Nucleus accumbens (tissue), 56 donors: ENCODE results near the gene NPFFR2.
"Not testable (repeated sequence)": the region's sequence is repeated elsewhere in the genome, so short reads cannot be mapped to it uniquely, and the experiment has no call there.

Experiments
- DNase-seq, 56 donors: peaks; one replicate each; lab custom pipeline; 2025; lab: John Stamatoyannopoulos, UW

Gene NPFFR2

DNA sequence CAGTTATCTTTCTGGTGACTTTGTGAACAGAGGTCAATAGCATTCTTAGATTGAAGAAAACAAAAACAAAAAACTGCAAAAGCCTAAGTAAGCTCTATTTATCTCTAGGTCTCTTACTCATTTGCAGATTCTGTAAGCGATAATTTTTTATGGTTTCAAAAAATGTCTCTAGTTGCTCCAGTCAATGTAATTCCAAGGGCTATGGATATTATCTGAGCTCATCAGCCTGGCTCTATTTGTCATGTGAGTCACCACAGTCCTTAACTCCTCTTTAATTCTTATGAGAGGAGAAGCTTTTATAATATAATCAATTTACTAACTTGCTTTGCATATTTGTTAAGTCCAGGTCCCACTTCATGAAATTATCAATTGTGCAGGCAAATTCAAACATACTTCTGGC, 79.1 kb downstream of the NPFFR2 start:
- no peak for DNase-seq

DNA sequence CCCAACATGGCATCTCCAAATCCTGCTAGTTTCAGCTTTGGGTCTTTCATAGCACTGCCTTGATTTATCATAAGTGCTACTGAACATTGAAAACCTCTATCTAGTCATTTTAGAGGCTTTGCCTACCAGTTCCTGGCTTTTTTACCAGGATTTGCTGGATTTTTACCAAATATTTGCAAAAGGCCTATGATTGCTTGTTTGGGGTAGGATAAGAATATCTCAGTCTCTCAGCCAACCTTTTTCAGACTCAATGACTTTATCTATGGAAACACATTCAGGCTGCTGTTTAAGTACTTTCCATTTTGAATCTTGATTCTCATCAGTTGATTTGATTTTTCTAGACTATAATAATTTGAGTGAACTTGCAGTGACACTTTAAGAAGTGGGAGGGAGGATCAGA, 80.1 kb downstream of the NPFFR2 start:
- DNase-seq, result no peak

DNA sequence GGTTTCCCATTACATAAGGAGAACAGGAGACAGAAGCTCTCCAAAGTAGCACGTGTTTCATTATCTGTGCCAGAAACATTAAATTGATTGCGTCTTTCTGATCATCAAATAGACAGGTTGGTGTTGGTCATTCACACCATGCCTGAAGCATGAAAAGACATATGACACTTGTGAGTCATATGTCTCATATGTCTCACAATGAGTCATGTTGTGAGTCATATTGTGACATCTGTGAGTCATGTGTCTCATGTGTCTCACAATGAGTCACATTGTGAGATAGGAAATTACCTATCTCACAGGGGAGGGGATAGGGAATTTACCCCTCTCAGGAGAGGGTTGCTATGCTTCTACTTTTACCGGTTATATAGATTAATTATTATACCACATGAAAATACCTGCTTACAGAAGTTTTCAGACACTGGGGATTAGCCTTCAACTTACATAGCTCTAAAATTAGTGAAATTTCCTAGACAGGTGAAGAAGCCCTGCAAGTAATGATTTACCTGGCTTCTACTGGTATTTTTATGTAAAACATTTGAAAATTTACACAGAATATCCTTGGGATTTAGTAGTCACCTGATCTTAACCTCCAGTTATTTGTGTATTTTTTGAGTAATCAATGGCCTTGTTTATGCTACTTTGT, 80.8 kb downstream of the NPFFR2 start:
- peak in 9 of 56 donors; percentile 2 to 33 (median 20) for DNase-seq

DNA sequence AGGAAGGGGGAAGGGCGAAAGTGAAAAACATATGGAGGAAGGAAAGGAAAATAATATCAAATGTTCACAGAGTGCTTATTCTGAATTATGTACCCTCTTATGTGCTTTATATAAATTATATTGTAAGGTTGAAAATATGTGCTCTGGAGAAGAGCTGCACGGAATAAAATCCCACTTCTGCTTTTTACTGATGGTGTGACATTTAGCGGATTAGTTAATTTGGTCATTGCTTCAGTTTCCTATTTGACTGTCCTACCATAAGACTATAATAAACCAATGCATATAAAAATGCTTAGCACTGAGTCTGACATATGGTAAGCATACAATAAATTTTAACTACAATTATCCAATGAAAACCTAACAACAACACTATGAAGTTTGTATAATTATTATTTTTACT, 86.2 kb downstream of the NPFFR2 start:
- no peak for DNase-seq

DNA sequence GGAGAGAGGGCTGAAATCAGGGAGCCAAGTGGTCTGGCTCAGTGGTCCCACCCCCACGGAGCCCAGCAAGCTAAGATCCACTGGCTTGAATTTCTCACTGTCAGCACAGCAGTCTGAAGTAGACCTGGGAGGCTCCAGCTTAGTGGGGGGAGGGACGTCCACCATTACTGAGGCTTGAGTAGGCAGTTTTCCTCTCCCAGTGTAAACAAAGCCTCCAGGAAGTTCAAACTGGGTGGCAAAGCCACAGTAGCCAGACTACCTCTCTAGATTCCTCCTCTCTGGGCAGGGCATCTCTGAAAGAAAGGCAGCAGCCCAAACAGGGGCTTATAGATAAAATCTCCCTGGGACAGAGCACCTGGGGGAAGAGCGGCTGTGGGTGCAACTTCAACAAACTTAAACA, 88.1 kb downstream of the NPFFR2 start:
- no peak for DNase-seq

DNA sequence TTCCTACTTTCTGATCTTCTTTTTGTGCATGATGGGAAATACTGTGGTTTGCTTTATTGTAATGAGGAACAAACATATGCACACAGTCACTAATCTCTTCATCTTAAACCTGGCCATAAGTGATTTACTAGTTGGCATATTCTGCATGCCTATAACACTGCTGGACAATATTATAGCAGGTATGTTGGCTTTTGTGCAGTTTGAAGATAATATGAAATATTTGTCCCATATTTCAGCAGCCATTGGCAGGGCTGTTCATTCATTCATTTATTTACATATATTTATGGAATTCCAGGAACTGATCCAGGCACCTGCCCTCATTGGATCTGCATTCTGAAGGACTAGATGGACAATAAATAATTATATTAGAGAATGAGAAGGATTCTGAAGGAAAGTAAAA, 96.9 kb downstream of the NPFFR2 start:
- no peak for DNase-seq

DNA sequence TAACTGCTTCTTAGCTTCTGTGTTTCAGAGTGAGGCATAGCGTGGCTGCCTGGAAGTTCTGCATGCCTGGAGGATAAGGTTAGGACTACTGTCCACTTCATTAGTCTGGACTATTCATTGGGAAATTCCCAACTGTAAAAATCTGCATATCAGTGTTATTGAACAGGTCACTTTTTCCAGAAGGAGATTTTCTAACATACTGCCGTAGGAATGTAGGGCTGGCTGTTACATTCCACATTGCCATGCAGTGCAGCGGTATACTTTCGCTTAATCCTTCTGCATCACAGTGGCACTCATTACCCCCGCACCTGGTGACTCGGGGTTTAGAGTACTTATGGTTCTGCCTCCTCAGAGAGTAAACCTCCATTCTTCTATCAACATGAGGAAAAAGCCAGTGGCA, 104.6 kb downstream of the NPFFR2 start:
- no peak for DNase-seq

DNA sequence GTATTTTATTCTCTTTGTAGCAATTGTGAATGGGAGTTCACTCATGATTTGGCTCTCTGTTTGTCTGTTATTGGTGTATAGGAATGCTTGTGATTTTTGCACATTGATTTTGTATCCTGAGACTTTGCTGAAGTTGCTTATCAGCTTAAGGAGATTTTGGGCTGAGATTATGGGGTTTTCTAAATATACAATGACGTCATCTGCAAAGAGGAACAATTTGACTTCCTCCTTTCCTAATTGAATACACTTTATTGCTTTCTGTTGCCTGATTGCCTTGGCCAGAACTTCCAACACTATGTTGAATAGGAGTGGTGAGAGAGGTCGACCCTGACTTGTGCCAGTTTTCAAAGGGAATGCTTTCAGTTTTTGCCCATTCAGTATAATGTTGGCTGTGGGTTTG, 108.2 kb downstream of the NPFFR2 start:
- not testable (repeated sequence) for DNase-seq

DNA sequence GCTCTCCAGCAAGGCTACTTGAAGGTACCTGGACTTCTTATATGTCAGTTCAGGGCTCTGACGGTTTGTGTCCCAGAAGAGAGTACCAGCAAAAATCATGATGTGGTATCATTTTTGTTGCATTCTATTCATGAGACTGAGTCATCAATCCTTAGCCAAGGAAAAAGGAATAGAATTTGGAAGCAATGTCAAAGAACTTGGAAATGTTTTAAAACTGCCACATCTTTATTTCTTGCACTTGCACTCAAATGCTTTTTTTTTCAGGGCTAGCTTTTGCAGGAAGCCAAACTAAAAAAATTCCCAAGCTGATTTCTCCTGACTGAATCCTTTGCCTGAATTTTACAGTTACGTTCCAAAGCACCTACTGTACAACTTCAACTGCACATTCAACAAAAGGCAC, 112.4 kb downstream of the NPFFR2 start:
- DNase-seq, result peak in 1 of 56 donors; percentile 11

DNA sequence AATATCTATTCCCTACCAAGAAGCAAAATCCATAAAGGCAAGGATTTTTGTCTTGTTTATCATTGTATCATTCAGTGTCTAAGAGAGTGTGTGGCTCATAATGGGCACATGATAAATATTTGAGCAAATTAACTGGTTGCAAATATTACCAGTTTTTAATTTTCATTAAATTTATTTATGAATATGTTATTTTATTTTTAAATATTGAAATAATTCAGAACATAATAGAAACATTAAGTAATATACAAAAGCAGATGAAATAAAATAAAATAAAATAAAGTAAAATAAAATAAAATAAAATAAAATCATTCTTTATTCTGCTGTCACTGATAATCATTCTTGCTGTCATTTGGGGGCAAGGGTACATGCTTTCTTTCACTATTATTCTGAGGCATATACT, 120.9 kb downstream of the NPFFR2 start:
- DNase-seq, result no peak

DNA sequence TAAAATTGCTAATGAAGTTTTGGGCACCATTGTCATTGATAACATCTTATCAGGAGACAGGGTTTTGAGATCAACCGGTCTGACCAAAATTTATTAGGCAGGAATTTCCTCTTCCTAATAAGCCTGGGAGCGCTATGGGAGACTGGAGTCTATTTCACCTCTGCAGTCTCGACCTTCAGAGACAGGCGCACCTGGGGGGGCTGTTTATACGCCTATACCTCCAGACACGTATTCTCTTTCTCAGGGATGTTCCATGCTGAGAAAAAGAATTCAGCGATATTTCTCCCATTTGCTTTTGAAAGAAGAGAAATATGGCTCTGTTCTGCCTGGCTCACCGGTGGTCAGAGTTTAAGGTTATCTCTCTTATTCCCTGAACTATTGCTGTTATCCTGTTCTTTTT, 121.8 kb downstream of the NPFFR2 start:
- not testable (repeated sequence) for DNase-seq

DNA sequence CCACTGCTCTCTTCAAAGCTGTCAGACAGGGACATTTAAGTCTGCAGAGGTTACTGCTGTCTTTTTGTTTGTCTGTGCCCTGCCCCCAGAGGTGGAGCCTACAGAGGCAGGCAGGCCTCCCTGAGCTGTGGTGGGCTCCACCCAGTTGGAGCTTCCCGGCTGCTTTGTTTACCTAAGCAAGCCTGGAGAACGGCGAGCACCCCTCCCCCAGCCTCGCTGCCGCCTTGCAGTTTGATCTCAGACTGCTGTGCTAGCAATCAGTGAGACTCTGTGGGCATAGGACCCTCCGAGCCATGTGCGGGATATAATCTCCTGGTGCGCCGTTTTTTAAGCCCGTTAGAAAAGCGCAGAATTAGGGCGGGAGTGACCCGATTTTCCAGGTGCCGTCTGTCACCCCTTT, 137.5 kb downstream of the NPFFR2 start:
- not testable (repeated sequence) for DNase-seq

DNA sequence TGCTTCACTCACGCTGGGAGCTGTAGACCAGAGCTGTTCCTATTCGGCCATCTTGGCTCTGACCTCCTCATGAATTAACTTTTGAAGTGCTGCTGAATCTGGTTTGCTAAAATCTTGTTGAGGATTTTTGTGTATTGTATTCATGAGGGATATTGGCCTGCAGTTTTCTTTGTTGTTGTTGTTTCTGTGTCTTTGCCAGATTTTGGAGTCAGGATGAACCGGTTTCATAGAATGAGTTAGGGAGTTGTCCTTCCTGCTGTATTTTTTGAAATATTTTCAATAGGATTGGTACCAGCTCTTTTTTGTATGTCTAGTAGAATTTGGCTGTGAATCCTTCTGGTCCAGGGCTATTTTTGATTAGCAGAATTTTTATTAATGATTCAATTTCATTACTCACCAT, 138.1 kb downstream of the NPFFR2 start:
- no peak for DNase-seq

DNA sequence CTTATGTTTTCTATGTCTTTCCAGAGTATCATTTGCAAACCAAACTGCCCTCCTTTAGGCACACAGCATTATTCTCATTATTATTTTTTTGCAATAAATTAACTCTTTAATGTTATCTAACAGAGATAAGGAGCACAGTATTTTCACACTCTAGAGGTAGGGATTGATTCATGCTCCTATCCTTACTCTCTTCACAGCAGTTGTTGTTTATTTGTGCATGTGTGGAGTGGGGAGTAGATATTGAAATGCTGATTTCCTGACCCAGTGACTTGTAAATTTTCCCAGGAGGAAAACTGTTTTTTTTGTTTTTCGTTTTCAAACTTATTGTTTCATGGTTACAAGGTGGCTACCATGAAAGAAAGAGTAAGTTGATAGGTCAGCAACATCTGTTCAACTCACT, 140.0 kb downstream of the NPFFR2 start:
- DNase-seq, result no peak

DNA sequence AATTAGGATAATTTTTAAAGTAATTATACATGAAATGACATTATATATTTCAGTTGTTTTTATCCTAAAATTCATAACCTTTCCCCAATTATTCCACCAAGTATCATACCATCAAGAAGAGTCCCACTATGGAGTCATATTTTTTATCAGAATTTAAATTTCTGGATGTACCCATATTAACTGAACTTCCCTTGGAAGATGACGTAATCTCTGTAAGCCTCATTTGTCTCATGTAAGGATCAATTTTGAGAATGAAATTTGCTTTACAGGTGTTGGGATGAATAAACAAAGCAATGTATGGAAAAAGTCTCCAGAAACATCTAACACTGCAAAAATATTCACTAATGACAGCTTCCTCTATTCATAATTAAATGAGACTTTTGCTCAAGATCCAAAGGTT, 147.5 kb downstream of the NPFFR2 start:
- no peak for DNase-seq

DNA sequence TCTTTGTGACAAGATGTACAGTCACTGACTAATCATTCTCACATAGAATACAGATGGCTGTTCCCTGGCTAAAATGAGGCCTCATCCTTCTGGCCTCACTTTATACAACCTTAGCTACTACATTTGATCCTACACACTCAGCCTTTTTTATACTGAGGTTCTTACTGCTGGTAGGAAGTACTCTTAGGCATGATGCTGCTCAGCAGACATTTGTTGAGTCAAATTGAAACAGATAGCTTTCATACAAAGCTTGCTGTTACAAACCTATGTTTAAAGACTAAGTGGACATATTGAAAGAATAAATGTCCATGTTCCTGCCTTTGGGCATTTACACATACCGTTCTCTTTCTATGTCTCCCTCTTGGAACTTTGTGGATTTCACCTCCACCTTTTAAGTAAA, 154.9 kb downstream of the NPFFR2 start:
- DNase-seq, result no peak

DNA sequence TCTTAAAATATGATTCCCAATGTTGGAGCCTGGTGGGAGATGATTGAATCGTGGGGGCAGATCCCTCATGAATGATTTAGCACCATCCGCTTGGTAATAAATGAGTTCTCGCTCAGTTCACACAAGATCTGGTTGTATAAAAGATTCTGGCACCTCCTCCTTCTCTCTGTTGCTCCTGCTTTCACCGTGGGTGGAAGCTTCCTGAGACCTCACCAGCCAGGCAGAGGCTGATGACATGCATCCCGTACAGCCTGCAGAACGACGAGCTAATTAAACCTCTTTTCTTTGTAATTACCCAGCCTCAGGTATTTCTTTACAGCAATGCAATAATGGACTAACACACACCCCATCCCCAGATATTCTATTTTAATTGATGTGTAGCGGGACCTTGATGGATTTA, 162.2 kb downstream of the NPFFR2 start:
- peak in 1 of 56 donors; percentile 0 for DNase-seq

DNA sequence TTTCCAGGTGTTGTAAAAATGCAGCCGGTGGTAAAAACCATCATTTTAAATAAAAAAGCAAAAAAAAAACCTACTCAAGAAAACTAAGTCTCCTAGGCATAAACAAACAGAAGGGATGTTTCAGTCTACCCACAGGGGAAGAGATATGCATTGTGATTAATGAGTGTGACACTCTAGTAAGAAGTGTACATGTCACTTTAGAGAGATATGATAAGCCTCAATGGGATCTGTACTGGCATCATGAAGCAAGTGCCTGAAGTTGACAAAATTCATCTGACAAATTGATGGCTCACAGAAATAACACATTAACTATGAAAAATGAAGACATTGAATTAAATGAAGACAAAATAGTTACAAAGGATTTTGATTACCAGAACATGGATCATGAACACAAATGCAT, 162.7 kb downstream of the NPFFR2 start:
- DNase-seq, result no peak
